ENCODE results near the gene PODXL2. TPM values are rescaled to one million over a fixed set of nuclear protein-coding genes. Genes with fewer than 3 reads are reported as not detected.

The PODXL2 gene
- total RNA-seq, 1 experiment from 2014 or later: 33.6 TPM

DNA sequence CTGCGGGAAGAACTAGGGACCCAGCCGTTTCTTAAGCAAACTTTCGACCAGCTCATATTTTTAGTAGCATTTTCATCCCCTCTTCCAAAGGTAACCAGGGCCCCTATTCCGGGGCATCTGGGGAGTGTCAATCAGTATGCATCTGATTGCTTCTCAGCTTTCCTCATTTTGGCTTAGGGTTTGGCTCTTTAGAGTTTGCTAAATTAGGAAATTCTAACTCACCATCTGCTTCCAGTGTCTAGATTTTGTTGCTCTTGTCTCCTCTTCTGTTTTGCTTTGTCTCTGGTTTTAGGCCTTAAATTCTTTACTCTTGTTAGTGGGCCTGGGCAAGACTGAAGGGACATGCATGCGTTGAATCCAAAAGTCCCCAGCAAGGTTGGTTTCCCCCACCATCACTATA, 34.2 kb downstream of the PODXL2 start:
- Mint-ChIP-seq H3K36me3 (peaks cover 21% of the 10 kb centered on the region), H3K9me3 (peaks cover 8% of the 10 kb centered on the region), H3K27ac (no peak overlapping the region), H3K4me3 (no peak overlapping the region), H3K27me3 (ENCODE audit: low read depth) (no peaks in the 10 kb centered on the region), H3K4me1 (no peaks in the 10 kb centered on the region)
- CTCF ChIA-PET: interaction anchor here (1.0 kb wide), 1 partner anchor 88 kb away, joined by 3 read pairs; no protein-coding TSS in a partner anchor
- POLR2A ChIA-PET: no interaction called here
- no peak for DNase-seq (ENCODE audit: low spot score)
- TF ChIP-seq EMX1 (CRISPR knock-in tag; IDR thresholded peaks at IDR 0.05): no peak
- no peak for TF ChIP-seq JAZF1 (CRISPR knock-in tag; IDR thresholded peaks at IDR 0.05)
- TF ChIP-seq TP53 (CRISPR knock-in tag; IDR thresholded peaks at IDR 0.05): no peak
- TF ChIP-seq, protein P1, sequence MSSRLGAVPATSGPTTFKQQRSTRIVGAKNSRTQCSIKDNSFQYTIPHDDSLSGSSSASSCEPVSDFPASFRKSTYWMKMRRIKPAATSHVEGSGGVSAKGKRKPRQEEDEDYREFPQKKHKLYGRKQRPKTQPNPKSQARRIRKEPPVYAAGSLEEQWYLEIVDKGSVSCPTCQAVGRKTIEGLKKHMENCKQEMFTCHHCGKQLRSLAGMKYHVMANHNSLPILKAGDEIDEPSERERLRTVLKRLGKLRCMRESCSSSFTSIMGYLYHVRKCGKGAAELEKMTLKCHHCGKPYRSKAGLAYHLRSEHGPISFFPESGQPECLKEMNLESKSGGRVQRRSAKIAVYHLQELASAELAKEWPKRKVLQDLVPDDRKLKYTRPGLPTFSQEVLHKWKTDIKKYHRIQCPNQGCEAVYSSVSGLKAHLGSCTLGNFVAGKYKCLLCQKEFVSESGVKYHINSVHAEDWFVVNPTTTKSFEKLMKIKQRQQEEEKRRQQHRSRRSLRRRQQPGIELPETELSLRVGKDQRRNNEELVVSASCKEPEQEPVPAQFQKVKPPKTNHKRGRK (CRISPR knock-in tag; IDR thresholded peaks at IDR 0.05; ENCODE audit: borderline replicate concordance): no peak
- no peak for TF ChIP-seq ZNF317 (CRISPR knock-in tag; IDR thresholded peaks at IDR 0.05; ENCODE audit: borderline replicate concordance, low read depth)
- TF ChIP-seq, protein P2, sequence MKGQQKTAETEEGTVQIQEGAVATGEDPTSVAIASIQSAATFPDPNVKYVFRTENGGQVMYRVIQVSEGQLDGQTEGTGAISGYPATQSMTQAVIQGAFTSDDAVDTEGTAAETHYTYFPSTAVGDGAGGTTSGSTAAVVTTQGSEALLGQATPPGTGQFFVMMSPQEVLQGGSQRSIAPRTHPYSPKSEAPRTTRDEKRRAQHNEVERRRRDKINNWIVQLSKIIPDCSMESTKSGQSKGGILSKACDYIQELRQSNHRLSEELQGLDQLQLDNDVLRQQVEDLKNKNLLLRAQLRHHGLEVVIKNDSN (CRISPR knock-in tag; IDR thresholded peaks at IDR 0.05): no peak
- no peak for TF ChIP-seq SP1 (CRISPR knock-in tag; conservative IDR thresholded peaks at IDR 0.05)
- TF ChIP-seq, protein P3, sequence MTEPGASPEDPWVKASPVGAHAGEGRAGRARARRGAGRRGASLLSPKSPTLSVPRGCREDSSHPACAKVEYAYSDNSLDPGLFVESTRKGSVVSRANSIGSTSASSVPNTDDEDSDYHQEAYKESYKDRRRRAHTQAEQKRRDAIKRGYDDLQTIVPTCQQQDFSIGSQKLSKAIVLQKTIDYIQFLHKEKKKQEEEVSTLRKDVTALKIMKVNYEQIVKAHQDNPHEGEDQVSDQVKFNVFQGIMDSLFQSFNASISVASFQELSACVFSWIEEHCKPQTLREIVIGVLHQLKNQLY (CRISPR knock-in tag; IDR thresholded peaks at IDR 0.05): no peak
- no peak for TF ChIP-seq ETV6 (CRISPR knock-in tag; IDR thresholded peaks at IDR 0.05)
- TF ChIP-seq, protein P4, sequence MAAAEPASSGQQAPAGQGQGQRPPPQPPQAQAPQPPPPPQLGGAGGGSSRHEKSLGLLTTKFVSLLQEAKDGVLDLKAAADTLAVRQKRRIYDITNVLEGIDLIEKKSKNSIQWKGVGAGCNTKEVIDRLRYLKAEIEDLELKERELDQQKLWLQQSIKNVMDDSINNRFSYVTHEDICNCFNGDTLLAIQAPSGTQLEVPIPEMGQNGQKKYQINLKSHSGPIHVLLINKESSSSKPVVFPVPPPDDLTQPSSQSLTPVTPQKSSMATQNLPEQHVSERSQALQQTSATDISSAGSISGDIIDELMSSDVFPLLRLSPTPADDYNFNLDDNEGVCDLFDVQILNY (CRISPR knock-in tag; IDR thresholded peaks at IDR 0.05): no peak
- TF ChIP-seq, protein P5, sequence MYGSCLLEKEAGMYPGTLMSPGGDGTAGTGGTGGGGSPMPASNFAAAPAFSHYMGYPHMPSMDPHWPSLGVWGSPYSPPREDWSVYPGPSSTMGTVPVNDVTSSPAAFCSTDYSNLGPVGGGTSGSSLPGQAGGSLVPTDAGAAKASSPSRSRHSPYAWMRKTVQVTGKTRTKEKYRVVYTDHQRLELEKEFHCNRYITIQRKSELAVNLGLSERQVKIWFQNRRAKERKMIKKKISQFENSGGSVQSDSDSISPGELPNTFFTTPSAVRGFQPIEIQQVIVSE (CRISPR knock-in tag; IDR thresholded peaks at IDR 0.05; ENCODE audit: borderline replicate concordance): no peak
- no peak for TF ChIP-seq NR1H2 (CRISPR knock-in tag; IDR thresholded peaks at IDR 0.05)
- ATAC-seq: no peak

DNA sequence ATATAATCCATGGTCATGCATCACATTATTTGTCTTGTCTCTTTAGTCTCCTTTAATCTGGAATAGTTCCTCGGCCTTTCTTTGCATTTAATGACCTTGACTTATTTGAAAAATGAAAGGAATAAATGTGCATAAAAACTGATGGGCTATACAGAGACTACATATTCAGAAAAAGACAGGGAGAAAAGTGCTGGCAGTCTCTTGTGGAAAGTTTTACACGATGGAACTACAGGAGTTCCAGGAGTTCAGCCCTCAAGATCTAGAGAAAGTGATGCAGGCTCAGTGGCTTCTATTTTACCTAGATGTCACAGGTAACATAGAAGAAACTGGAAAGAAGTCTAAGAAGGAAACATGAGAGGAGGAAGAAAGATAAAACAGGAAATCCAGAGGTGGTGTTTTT, 36.2 kb downstream of the PODXL2 start:
- CTCF ChIA-PET: no interaction called here
- Mint-ChIP-seq H3K27ac (no peak overlapping the region), H3K27me3 (ENCODE audit: low read depth) (no peaks in the 10 kb centered on the region)
- TF ChIP-seq, protein P6, sequence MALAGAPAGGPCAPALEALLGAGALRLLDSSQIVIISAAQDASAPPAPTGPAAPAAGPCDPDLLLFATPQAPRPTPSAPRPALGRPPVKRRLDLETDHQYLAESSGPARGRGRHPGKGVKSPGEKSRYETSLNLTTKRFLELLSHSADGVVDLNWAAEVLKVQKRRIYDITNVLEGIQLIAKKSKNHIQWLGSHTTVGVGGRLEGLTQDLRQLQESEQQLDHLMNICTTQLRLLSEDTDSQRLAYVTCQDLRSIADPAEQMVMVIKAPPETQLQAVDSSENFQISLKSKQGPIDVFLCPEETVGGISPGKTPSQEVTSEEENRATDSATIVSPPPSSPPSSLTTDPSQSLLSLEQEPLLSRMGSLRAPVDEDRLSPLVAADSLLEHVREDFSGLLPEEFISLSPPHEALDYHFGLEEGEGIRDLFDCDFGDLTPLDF (CRISPR knock-in tag; IDR thresholded peaks at IDR 0.05): no peak
- no peak for TF ChIP-seq MYBL2 (CRISPR knock-in tag; IDR thresholded peaks at IDR 0.05)
- TF ChIP-seq, protein P7, sequence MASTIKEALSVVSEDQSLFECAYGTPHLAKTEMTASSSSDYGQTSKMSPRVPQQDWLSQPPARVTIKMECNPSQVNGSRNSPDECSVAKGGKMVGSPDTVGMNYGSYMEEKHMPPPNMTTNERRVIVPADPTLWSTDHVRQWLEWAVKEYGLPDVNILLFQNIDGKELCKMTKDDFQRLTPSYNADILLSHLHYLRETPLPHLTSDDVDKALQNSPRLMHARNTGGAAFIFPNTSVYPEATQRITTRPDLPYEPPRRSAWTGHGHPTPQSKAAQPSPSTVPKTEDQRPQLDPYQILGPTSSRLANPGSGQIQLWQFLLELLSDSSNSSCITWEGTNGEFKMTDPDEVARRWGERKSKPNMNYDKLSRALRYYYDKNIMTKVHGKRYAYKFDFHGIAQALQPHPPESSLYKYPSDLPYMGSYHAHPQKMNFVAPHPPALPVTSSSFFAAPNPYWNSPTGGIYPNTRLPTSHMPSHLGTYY (CRISPR knock-in tag; IDR thresholded peaks at IDR 0.05): no peak
- no peak for TF ChIP-seq SMAD3 (CRISPR knock-in tag; IDR thresholded peaks at IDR 0.05; ENCODE audit: borderline replicate concordance)
- TF ChIP-seq, protein P8, sequence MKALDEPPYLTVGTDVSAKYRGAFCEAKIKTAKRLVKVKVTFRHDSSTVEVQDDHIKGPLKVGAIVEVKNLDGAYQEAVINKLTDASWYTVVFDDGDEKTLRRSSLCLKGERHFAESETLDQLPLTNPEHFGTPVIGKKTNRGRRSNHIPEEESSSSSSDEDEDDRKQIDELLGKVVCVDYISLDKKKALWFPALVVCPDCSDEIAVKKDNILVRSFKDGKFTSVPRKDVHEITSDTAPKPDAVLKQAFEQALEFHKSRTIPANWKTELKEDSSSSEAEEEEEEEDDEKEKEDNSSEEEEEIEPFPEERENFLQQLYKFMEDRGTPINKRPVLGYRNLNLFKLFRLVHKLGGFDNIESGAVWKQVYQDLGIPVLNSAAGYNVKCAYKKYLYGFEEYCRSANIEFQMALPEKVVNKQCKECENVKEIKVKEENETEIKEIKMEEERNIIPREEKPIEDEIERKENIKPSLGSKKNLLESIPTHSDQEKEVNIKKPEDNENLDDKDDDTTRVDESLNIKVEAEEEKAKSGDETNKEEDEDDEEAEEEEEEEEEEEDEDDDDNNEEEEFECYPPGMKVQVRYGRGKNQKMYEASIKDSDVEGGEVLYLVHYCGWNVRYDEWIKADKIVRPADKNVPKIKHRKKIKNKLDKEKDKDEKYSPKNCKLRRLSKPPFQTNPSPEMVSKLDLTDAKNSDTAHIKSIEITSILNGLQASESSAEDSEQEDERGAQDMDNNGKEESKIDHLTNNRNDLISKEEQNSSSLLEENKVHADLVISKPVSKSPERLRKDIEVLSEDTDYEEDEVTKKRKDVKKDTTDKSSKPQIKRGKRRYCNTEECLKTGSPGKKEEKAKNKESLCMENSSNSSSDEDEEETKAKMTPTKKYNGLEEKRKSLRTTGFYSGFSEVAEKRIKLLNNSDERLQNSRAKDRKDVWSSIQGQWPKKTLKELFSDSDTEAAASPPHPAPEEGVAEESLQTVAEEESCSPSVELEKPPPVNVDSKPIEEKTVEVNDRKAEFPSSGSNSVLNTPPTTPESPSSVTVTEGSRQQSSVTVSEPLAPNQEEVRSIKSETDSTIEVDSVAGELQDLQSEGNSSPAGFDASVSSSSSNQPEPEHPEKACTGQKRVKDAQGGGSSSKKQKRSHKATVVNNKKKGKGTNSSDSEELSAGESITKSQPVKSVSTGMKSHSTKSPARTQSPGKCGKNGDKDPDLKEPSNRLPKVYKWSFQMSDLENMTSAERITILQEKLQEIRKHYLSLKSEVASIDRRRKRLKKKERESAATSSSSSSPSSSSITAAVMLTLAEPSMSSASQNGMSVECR (CRISPR knock-in tag; IDR thresholded peaks at IDR 0.05; ENCODE audit: borderline replicate concordance): no peak
- TF ChIP-seq, protein P9, sequence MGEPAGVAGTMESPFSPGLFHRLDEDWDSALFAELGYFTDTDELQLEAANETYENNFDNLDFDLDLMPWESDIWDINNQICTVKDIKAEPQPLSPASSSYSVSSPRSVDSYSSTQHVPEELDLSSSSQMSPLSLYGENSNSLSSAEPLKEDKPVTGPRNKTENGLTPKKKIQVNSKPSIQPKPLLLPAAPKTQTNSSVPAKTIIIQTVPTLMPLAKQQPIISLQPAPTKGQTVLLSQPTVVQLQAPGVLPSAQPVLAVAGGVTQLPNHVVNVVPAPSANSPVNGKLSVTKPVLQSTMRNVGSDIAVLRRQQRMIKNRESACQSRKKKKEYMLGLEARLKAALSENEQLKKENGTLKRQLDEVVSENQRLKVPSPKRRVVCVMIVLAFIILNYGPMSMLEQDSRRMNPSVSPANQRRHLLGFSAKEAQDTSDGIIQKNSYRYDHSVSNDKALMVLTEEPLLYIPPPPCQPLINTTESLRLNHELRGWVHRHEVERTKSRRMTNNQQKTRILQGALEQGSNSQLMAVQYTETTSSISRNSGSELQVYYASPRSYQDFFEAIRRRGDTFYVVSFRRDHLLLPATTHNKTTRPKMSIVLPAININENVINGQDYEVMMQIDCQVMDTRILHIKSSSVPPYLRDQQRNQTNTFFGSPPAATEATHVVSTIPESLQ (CRISPR knock-in tag; IDR thresholded peaks at IDR 0.05): no peak
- no peak for TF ChIP-seq OVOL2 (CRISPR knock-in tag; IDR thresholded peaks at IDR 0.05; ENCODE audit: borderline replicate concordance)

More for the DNA sequence above, 36.2 kb downstream of the PODXL2 start:
- H3K4me1 Mint-ChIP-seq: no peaks in the 10 kb centered on the region
- H3K9me3 Mint-ChIP-seq: peaks cover 8% of the 10 kb centered on the region
- POLR2A ChIA-PET: no interaction called here
- H3K36me3 Mint-ChIP-seq: peaks cover 20% of the 10 kb centered on the region
- DNase-seq (ENCODE audit: low spot score) (no peak), ATAC-seq (no peak)
- no peak overlapping the region for H3K4me3 Mint-ChIP-seq
